ENCODE results near the gene PRDM2.

The PRDM2 gene

DNA sequence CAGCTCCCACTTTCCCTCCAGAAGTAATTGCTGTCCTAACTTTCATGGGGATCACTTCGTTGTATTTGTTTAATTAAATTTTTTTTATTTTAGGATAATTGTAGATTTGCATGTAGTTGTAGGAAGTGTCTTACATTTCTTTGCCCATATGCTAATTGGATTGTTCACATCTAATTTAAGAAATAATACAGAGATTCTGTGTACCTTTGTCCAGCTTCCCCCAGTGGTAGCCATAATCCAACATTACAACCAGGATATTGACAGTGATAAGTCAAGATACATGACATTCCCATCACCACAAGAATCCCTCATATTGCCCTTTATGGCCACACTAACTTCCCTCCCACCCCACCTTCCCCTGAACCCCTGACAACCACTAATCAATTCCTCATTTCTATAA lies 136.6 kb downstream of the PRDM2 start:
- Mint-ChIP-seq H3K27me3 (ENCODE audit: low read depth) (peaks cover 21% of the 10 kb centered on the region), H3K9me3 (peaks cover 6% of the 10 kb centered on the region), H3K36me3 (ENCODE audit: low read depth) (no peaks in the 10 kb centered on the region), H3K4me1 (no peaks in the 10 kb centered on the region), H3K27ac (no peak overlapping the region), H3K4me3 (no peak overlapping the region)
- TF ChIP-seq, protein P1, sequence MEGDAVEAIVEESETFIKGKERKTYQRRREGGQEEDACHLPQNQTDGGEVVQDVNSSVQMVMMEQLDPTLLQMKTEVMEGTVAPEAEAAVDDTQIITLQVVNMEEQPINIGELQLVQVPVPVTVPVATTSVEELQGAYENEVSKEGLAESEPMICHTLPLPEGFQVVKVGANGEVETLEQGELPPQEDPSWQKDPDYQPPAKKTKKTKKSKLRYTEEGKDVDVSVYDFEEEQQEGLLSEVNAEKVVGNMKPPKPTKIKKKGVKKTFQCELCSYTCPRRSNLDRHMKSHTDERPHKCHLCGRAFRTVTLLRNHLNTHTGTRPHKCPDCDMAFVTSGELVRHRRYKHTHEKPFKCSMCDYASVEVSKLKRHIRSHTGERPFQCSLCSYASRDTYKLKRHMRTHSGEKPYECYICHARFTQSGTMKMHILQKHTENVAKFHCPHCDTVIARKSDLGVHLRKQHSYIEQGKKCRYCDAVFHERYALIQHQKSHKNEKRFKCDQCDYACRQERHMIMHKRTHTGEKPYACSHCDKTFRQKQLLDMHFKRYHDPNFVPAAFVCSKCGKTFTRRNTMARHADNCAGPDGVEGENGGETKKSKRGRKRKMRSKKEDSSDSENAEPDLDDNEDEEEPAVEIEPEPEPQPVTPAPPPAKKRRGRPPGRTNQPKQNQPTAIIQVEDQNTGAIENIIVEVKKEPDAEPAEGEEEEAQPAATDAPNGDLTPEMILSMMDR (IDR thresholded peaks at IDR 0.05; ENCODE audit: unreplicated experiment in 3 of 3): no peak

DNA sequence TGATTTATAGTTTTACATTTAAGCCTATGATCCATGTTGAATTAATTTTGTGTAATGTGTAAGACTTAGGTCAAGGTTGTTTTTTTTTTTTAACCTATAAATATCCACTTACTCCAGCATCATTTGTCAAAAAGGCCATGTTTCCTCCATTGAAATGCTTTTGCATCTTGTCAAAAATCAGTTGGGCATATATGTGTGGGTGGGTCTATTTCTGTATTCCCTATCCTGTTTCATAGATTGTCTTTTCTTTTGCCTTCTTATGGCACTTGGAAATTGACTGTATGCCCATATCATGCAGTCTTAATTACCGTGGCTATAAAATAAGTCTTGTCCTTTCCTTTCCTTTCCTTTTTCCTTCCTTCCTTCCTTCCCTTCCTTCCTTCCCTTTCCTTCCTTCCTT lies 138.2 kb downstream of the PRDM2 start:
- TF ChIP-seq, protein P1 (IDR thresholded peaks at IDR 0.05; ENCODE audit: unreplicated experiment in 3 of 3): no peak
- Mint-ChIP-seq H3K9me3 (peaks cover 9% of the 10 kb centered on the region), H3K4me3 (no peak overlapping the region), H3K27ac (no peak overlapping the region), H3K27me3 (ENCODE audit: low read depth) (peaks cover 32% of the 10 kb centered on the region), H3K36me3 (ENCODE audit: low read depth) (no peaks in the 10 kb centered on the region), H3K4me1 (no peaks in the 10 kb centered on the region)

DNA sequence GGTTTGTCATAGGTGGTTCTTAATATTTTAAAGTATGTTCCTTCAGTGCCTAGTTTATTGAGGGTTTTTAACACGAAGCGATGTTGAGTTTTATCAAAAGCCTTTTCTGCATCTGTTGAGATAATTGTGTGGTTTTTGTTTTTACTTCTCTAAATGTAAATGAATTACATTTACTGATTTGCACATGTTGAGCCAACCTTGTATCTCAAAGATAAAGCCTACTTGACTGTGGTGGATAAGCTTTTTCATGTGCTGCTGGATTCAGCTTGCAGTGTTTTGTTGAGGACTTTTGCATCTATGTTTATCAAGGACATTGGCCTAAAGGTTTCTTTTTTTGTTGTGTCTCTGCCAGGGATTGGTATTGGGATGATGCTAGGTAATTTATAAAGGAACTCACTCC lies 142.5 kb downstream of the PRDM2 start:
- H3K36me3 Mint-ChIP-seq (ENCODE audit: low read depth): no peaks in the 10 kb centered on the region
- no peak overlapping the region for H3K4me3 Mint-ChIP-seq
- peaks cover 9% of the 10 kb centered on the region for H3K9me3 Mint-ChIP-seq
- no peaks in the 10 kb centered on the region for H3K4me1 Mint-ChIP-seq
- H3K27me3 Mint-ChIP-seq (ENCODE audit: low read depth): peaks cover 33% of the 10 kb centered on the region
- TF ChIP-seq, protein P1 (IDR thresholded peaks at IDR 0.05; ENCODE audit: unreplicated experiment in 3 of 3): no peak
- H3K27ac Mint-ChIP-seq: no peak overlapping the region

DNA sequence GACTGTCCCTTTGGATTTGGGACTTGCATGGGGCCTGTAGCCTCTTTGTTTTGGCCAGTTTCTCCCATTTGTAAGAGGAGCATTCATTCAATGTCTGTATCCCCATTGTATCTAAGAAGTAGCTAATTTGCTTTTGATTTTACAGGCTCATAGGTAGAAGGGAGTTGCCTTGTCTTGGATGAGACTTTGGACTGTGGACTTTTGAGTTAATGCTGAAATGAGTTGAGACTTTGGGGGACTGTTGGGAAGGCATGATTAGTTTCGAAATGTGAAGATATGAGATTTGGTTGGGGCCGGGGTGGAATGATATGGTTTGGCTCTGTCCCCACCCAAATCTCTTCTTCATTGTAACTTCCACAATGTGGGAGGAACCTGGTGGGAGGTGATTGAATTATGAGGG lies 151.7 kb downstream of the PRDM2 start:
- Mint-ChIP-seq H3K4me3 (no peak overlapping the region), H3K9me3 (peaks cover 24% of the 10 kb centered on the region), H3K27ac (no peak overlapping the region), H3K4me1 (no peaks in the 10 kb centered on the region), H3K36me3 (ENCODE audit: low read depth) (no peaks in the 10 kb centered on the region), H3K27me3 (ENCODE audit: low read depth) (peaks cover 20% of the 10 kb centered on the region)
- TF ChIP-seq, protein P1 (IDR thresholded peaks at IDR 0.05; ENCODE audit: unreplicated experiment in 3 of 3): no peak

DNA sequence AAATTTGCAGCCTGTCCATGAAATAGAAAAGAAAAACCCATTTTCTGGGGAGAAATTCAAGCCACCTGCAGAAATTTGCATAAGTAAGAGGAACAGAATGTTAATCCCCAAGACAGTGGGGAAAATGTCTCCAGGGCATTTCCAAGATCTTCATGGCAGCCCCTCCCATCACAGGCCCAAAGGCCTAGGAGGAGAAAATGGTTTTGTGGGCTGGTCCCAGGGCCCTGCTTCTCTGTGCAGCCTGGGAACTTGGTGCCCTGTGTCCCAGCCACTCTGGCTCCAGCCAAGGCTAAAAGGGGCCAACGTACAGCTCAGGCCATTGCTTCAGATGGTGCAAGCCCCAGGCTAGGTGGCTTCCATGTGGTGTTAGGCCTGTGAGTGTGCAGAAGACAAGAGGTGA lies 155.6 kb downstream of the PRDM2 start:
- Mint-ChIP-seq H3K36me3 (ENCODE audit: low read depth) (no peaks in the 10 kb centered on the region), H3K4me3 (no peak overlapping the region), H3K27ac (no peak overlapping the region), H3K9me3 (peaks cover 20% of the 10 kb centered on the region), H3K4me1 (no peaks in the 10 kb centered on the region), H3K27me3 (ENCODE audit: low read depth) (peaks cover 14% of the 10 kb centered on the region)
- TF ChIP-seq, protein P1 (IDR thresholded peaks at IDR 0.05; ENCODE audit: unreplicated experiment in 3 of 3): no peak

DNA sequence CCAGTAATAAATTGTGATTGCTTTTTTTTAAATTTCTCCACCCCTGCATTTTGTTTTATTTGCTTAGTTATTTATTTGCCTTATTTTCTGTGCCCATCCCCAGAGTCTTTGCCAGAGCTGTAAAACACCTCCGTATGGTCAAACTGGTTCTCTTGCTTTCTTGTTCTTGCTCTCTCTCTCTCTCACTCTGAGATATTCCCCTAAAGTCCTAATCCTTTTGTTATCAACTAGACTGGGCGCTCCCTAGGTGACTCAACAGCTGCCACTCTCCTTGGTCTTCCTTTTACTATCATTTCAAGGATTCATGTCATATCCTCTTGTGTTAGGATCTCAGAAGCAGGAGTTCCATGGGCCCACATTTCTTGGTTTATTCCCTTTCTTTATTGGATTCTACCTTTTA lies 160.0 kb downstream of the PRDM2 start:
- no peaks in the 10 kb centered on the region for H3K4me1 Mint-ChIP-seq
- H3K27me3 Mint-ChIP-seq (ENCODE audit: low read depth): peaks cover 4% of the 10 kb centered on the region
- TF ChIP-seq, protein P1 (IDR thresholded peaks at IDR 0.05; ENCODE audit: unreplicated experiment in 3 of 3): no peak
- H3K9me3 Mint-ChIP-seq: peaks cover 15% of the 10 kb centered on the region
- no peak overlapping the region for H3K4me3 Mint-ChIP-seq
- no peaks in the 10 kb centered on the region for H3K36me3 Mint-ChIP-seq (ENCODE audit: low read depth)
- no peak overlapping the region for H3K27ac Mint-ChIP-seq

Data from nephron (organoid).